HG02884 (cell line): Measurements from ENCODE around the gene CHST12.

ENCODE experiments used
- ATAC-seq: cut with Tn5 transposase; IDR thresholded peaks from one replicate; pipeline ENCODE4 v1.9.1; 2021; ENCODE audit warnings: mild to moderate bottlenecking, moderate library complexity; ENCODE audit not compliant: unreplicated experiment

The CHST12 gene

DNA sequence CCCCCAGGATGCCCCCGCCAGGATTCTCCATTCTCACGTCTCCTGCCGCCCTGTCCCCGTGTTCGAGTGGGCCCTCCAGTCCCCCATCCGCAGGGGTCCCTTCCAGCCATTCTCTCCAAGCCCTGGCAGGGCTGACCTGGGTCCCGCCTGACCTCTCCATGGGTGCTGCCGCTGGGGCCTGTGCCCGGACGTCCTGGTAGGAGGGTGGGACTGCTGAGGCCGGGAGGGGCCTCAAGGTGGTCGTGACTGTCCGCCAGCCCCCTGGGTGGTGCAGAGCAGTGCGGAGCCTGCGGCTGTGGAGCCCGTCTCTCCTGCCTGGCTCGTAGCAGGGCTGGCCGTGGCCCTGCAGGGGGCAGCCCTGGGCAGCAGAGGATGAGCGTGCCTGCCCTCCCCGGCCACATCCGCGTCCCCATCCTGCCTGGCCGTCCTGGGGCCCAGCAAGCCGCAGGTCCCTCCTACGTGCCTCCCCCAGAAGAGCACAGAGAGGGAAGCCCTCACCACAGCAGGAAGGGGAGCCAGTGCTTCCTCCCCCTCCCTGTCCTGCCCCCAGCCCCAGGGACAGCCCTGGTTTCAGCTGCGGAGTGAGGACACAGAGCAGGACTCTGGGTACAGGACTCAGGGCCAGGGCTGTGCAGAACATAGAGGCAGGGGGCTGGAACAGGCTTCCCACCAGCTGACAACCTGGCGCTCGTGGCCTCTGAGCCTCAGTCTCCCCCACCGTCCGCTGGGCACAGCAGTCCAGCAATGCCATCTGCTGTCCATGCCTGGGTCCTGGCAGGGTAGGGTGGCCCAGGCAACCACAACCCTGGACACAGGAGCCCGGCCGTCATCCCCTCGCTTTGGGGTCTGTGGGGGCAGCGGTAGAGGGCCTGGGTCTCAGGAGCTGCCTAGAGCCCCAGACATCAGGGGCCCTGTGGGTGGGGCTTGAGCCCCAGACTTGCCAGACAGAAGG lies 74.3 kb downstream of the CHST12 start:
- peak; percentile 48 for ATAC-seq

DNA sequence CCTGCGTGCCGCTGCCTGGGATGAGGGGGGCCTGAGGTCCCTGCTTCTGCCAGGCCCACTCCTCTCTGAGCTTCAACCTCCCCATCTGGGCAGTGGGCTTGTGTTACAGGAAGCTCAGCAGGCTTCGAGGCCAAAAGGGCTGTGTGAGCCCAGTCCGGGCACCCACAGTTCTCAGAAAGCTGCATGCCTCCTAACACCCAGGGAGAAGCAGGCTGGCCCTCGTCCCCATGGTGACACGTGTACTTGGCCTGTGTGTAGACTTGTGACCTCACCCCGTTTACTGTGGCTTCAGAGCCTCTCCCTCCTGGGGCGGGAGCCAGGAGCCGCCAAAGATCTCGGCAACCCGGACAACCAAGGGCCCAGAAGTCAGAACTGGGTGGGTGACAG lies 75.0 kb downstream of the CHST12 start:
- ATAC-seq = no peak

DNA sequence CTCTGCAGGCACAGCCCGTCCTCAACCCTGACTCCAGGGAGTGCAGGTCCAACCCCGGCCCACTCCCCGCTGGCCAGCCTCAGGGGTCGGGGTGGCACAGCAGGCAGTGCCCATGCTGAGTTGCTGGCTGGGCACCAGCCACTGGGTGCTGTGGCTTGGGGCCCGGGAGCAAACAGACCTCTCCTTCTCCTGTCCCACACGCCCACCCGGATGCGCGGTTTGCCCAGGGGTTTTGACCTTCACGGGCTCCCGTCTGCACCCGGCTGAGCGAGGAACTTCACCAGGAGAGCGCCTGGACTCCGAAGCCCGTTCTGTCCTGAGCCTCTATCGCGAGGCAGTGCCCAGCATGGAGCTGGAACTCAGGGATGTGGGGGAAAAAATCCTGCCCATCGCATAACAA lies 75.4 kb downstream of the CHST12 start:
- no peak for ATAC-seq

DNA sequence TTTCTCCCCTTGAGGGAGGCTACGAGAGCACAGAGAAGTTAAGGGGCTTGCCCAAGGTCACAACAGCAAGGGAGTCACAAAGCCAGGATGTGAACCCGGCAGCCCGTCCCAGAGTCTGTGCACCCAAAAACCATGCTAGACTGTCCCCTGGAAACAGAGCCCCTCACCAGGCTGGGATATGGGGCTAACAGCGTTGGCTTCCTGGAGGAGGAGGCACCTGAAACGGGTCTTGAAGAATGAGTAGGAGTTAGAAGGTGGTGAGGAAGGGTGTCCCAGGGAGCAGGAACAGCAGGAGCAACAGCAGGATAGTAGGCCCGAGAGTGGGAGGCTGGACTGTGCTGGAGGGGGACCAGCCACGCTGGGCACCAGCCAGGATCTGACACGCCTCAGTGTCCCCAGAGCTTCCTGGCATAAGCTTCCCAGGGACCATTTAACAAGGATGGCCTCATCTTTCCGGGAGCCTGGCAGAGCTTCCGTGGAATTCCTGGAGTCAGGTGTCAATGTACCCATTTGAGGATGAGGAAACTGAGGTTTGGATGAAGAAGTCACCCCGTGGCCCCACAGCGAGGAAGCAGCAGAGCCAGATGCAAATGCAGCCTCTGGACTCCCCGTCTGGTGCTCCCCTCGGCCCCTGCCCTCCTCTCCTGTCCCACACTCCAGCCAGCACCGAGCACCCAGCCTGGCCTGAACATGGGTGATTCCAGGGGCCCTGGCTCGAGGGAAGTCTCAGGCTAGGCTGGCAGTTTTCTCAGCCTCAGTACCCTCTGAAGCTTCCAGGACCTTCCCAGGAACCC lies 76.1 kb downstream of the CHST12 start:
- ATAC-seq = no peak

DNA sequence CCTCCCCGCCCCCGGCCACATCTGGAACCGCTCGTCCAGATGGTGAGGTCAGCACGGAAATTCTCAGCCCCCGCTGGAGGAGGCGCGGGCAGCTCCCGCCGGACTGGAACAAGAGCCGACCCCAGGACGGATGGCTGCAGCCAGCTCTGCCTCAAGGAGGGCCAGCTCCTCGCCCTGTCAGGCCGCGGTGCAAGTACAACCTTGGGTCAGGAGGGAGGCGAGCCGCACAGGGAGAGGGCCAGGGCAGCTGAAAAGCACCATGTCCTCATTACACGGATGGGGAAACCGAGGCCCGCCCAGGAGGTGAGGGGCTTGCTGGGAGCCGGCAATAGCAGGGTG lies 76.6 kb downstream of the CHST12 start:
- ATAC-seq = no peak

GRCh38 chr7:2481195-2481594 lies 77.8 kb downstream of the CHST12 start:
- no peak for ATAC-seq

- no peak for ATAC-seq
Observed at GRCh38 chr7:2482725-2483451, 79.5 kb downstream of the CHST12 start.

DNA sequence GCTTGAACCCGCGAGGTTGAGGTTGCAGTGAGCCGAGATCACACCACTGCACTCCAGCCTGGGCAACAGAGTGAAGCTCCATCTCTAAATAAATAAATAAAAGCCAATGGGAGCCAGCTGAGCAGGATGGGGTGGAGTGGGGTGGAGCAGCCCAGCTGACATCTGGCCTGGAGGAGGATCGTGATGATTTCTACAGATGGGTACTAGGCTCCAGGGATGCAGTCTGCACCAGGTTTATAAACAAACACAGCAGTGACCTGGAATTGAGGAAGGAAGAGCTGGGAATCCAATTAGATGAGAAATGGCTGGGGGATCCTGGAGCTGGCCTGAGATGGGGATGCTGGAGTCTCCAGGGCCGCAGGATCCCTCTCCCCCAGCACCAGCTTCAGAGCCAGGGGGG lies 80.1 kb downstream of the CHST12 start:
- ATAC-seq = no peak

GRCh38 chr7:2484868-2485267 lies 81.5 kb downstream of the CHST12 start:
- no peak for ATAC-seq

GRCh38 chr7:2487586-2488271 lies 84.3 kb downstream of the CHST12 start:
- ATAC-seq = no peak

DNA sequence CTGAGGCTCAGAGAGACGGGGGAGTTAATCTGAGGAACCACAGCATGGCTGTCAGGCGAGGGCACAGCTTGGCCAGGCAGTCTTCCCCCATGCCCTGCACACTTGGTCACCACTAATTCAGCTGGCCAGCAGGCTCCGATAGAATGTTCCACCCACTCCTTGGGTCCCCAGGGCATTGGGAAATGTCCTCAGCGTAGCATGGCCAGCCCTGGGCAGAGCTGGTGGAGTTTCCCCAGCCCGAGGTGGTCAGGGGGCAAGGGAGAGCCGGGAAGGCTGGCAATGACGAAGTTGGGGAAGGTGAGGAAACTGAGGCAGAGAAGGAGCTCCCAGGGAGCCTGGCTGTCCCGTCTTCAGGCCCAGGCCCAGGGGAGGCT lies 84.8 kb downstream of the CHST12 start:
- ATAC-seq = no peak

- no peak for ATAC-seq
Observed at GRCh38 chr7:2488681-2489080, 85.3 kb downstream of the CHST12 start.

DNA sequence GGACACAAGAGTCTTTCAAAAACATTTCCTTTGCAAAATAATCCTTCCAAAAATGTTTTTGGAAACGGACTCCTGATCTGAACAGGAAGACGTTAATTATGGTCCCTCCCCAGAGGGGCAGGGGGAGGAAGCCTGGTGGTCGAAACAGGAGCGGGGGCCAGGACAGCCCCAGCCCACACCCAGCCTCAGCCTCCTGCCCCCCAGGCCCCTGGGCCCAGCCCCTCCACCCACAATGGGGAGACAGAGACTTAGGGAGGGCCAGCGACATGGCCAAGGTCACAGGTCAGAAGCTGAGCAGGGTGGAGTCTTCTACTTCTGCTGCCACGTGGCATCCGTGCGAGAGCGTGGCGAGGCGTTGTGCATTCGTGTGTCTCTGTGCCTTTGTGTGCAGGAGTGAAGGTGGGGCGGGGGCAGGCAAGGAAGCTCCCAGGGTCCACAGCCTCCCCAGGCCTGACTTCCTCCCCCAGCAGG lies 86.8 kb downstream of the CHST12 start:
- no peak for ATAC-seq

GRCh38 chr7:2492038-2492437 lies 88.6 kb downstream of the CHST12 start:
- no peak for ATAC-seq

DNA sequence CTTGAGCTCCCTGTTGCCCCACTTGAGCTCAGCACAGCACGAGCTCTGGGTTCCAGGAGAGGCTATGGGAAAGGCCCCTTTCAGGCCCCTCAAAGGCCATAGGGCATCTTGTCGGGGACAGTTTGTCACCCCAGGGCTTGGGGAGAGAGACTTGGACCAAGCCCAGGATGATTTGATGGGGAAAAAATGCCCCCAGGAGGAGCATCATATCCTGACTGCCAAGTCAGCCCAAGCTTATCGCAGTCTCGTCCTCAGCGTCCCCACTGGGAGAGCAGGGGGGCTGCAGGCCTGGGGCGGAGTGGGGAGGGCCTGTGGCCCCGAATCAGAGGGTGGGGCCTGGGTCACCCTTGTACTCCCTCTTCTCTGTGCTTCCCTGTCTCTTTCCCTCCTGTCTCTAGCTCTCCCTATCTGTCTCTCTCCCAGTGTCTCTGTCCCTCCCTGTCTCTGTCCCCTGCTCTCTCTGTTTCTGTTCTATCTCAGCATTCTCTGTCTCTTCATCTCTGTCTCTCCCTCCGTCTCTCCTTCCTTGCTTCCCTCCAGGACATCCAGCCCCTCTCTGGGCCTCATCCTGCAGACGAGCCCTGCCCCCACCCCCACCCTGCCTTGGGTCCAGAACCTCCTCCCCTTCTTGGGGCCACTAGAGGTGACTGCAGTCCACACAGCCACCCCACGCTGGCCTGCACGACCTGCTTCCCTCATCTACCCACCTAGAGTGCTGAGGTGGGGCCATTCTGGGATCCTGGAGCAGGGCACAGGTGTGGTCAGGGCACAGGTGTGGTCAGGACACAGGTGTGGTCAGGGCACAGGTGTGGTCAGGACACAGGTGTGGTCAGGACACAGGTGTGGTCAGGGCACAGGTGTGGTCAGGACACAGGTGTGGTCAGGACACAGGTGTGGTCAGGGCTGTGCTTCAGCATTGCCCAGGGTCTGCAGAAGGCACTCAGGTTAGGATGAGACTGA lies 90.1 kb downstream of the CHST12 start:
- ATAC-seq = no peak

DNA sequence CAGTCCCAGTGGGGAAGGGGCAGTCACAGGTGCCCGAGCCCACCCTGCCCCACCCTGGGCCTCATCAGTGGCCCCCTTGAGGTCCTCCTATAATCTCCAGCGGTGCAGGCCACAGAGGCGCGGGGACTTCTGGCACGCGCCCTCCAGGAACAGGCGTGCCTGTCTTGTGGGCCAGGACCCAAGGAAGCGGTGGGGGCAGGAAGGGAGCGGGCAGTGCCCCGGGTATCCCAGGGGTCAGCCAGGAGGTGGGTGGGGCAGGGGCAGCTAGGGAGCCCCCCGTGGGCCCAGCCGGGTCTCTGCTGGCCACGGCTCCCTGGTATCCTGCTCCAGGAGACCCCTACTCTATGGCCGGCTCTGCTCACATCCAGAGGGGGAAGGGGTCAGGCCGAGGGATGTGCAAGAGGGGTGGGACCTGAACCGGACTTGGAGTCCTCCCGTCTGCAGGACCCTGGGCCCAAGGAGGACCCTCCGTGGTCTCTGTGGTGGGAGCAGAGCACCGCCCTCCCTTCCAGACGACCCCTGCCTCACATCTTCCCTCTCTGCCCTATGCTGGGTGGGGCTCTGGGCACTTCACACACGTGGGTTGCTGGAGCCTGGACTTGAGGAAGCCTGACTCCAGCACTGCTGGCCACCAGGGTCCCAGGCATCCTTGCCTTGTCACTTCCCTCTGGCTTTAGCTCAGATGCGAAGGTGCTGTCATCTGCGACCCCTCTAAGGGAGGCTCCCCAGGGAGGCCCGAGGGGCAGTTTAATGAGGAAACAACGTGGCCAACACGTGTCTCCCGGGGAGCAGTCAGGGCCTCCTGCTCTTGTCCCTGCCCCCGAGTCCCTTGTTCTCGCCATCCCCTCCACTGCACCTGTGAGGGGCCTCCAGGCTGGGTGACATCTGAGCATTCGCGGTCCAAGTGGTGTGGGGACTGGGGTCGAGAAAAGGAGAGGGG lies 91.0 kb downstream of the CHST12 start:
- ATAC-seq = no peak

DNA sequence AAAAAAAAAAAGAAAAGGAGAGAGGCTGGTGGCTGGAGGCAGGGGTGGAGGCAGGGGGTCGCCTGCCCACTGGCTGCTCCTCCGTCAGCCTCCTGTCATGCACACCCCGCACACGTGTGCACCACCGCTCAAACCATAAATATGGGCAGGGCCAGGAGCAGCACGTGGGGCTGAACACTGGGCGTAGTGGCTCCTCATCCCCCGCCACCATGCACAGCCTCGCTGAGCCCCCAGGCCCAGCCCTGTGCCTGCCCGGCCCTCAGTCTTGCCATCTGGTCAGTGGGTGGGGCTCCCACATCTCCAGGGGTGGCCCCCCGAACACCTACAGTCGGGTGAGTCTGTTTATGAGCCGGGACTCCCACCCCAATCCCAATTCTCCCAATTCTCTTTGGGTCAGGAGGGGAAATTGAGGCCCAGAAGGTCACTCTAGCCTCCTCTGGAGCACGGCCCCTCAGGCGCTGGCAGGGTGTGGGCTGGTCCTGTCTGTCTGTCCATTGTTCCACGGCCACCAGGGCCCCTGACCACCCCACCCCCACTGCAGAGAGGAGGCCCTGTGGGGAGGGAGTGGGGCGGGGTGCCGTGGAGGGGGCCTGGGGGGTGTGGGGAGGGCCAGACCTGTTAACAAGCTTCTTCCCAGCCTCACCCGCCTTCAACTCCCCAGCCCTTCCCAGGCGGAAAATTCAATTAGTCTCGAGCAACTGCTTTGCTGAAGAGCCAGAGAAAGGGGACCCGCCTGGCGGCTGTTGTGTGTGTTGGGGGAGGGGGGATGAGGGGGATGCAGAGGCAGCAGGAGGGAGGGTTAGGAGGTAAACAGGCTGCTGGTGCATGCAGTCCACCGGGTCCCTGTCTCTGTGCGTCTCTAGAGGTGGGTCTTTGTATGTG lies 92.2 kb downstream of the CHST12 start:
- no peak for ATAC-seq

- ATAC-seq = no peak
Observed at GRCh38 chr7:2496375-2496774, 93.0 kb downstream of the CHST12 start.
